HCT116 (cell line): ENCODE data around the gene LAGE3. TPM values are rescaled to one million over a fixed set of nuclear protein-coding genes. Genes with fewer than 3 reads are reported as not detected.

Experiments
- ATAC-seq: fragments of 200-7000 bp; cut with Tn5 transposase; 2 replicates; pipeline ENCODE4 v1.9.1; 2020; ENCODE audit warnings: mild to moderate bottlenecking, moderate library complexity
- BruUV-seq: library from RNA; stranded (reverse); fragments of 400-500 nt; replicated peaks from 2 replicates; lab custom pipeline; 2021; lab: Mats Ljungman, UMichigan
- CTCF ChIA-PET: fragments of 300-600 bp; sonication (Branson Sonifier 250); formaldehyde crosslinking; loops from one replicate; lab custom pipeline; 2021; ENCODE audit warnings: antibody characterized with exemption; lab: Charles Lee
- POLR2A ChIA-PET: fragments of 300-600, 350-600 bp; sonication (Branson Sonifier 250); formaldehyde crosslinking; loops from one replicate; lab custom pipeline; 2021; ENCODE audit warnings: antibody characterized with exemption; lab: Charles Lee
- RAD21 ChIA-PET, 2 experiments: fragments of 300-600 bp; sonication (Branson Sonifier 250); formaldehyde crosslinking; loops; one replicate each; lab custom pipeline; 2023; ENCODE audit warnings: low total read pairs in 2 of 2; ENCODE audit not compliant: uncharacterized antibody in 2 of 2, unreplicated experiment in 2 of 2, low non-redundant PET in 1 of 2; lab: Charles Lee
- DNase-seq: peaks from one replicate; pipeline ENCODE4 v3.0.0-alpha.2; 2010; ENCODE audit warnings: low read depth, low spot score
- H2AFZ ChIP-seq: fragments of 200-600 bp; shearing (Covaris generic), sonication (generic); 2 replicates; pipeline ENCODE4 v1.6.1; 2017; ENCODE audit warnings: low read depth, mixed run types, mixed read lengths, antibody characterized with exemption, low read length; ENCODE audit not compliant: poor library complexity, severe bottlenecking
- H3K27ac ChIP-seq: 2 replicates; pipeline ENCODE4 v1.5.1; 2012; ENCODE audit warnings: low read depth, low read length
- H3K27me3 ChIP-seq: fragments of 200-600 bp; sonication (generic); 2 replicates; pipeline ENCODE4 v1.6.1; 2016; ENCODE audit warnings: mixed run types, low read length, mixed read lengths; ENCODE audit not compliant: insufficient read depth
- H3K36me3 ChIP-seq, 2 experiments: fragments of 200-500 bp in 1 of 2; fragments of 200-600 bp in 1 of 2; sonication (Bioruptor generic) in 1 of 2; sonication (generic) in 1 of 2; 2 replicates each; pipeline versions ENCODE4 v1.5.1 to v1.6.1; 2014 to 2016; ENCODE audit warnings: low read length in 2 of 2, inconsistent platforms in 1 of 2, mixed read lengths in 1 of 2, mixed run types in 1 of 2; ENCODE audit not compliant: insufficient read depth in 2 of 2, control insufficient read depth in 1 of 2
- H3K4me1 ChIP-seq, 2 experiments: fragments of 200-600 bp in 1 of 2; sonication (generic) in 1 of 2; 2 replicates each; pipeline versions ENCODE4 v1.5.1 to v1.6.1; 2012 to 2017; ENCODE audit warnings: low read length in 2 of 2, inconsistent platforms in 1 of 2, mild to moderate bottlenecking in 1 of 2, mixed read lengths in 1 of 2, mixed run types in 1 of 2, moderate library complexity in 1 of 2; ENCODE audit not compliant: insufficient read depth in 2 of 2, control insufficient read depth in 1 of 2
- H3K4me2 ChIP-seq: fragments of 200-600 bp; sonication (generic); 2 replicates; pipeline ENCODE4 v1.6.1; 2017; ENCODE audit warnings: mixed run types, low read length, mixed read lengths
- H3K4me3 ChIP-seq, 2 experiments: fragments of 200-600 bp in 1 of 2; sonication (generic) in 1 of 2; replicated peaks in 1 of 2; 2 replicates each; pipeline ENCODE4 v1.5.1; 2011 to 2016; ENCODE audit warnings: low read length in 2 of 2, control low read depth in 1 of 2, low read depth in 1 of 2, mild to moderate bottlenecking in 1 of 2, mixed read lengths in 1 of 2, mixed run types in 1 of 2
- H3K79me2 ChIP-seq: fragments of 200-600 bp; sonication (generic); 2 replicates; pipeline ENCODE4 v1.6.1; 2017; ENCODE audit warnings: mild to moderate bottlenecking, mixed run types, low read length, moderate library complexity, mixed read lengths; ENCODE audit not compliant: insufficient read depth
- H3K9ac ChIP-seq: fragments of 200-600 bp; sonication (generic); 2 replicates; pipeline ENCODE4 v1.6.1; 2016; ENCODE audit warnings: low read length, mixed read lengths
- H3K9me2 ChIP-seq: fragments of 200-600 bp; sonication (generic), shearing (Covaris generic); 2 replicates; pipeline ENCODE4 v1.6.1; 2017; ENCODE audit warnings: mixed run types, mild to moderate bottlenecking, moderate library complexity; ENCODE audit not compliant: insufficient read depth
- H3K9me3 ChIP-seq, 2 experiments: fragments of 200-500 bp in 1 of 2; fragments of 200-600 bp in 1 of 2; sonication (Bioruptor generic) in 1 of 2; sonication (generic) in 1 of 2; 2 replicates each; pipeline ENCODE4 v1.6.1; 2014 to 2017; ENCODE audit warnings: low read length in 2 of 2, mixed read lengths in 2 of 2, inconsistent platforms in 1 of 2, low read depth in 1 of 2, mild to moderate bottlenecking in 1 of 2, mixed run types in 1 of 2, moderate library complexity in 1 of 2; ENCODE audit not compliant: control insufficient read depth in 1 of 2, insufficient read depth in 1 of 2
- H4K20me1 ChIP-seq: fragments of 200-600 bp; sonication (generic), shearing (Covaris generic); 2 replicates; pipeline ENCODE4 v1.6.1; 2017; ENCODE audit warnings: mixed run types, mild to moderate bottlenecking, moderate library complexity; ENCODE audit not compliant: insufficient read depth
- CEBPB ChIP-seq: IDR thresholded peaks from 2 replicates; pipeline ENCODE4 v1.6.1; 2012; ENCODE audit warnings: low read depth
- EGR1 ChIP-seq: IDR thresholded peaks from 2 replicates; pipeline ENCODE4 v1.6.1; 2012; ENCODE audit warnings: low read depth
- ELF1 ChIP-seq: IDR thresholded peaks from 2 replicates; pipeline ENCODE4 v1.6.1; 2012; ENCODE audit warnings: low read depth, borderline replicate concordance
- EZH2 ChIP-seq: fragments of 200-600 bp; sonication (generic); IDR thresholded peaks from 2 replicates; pipeline ENCODE4 v1.6.1; 2017; ENCODE audit warnings: antibody characterized with exemption, mixed run types
- EZH2phosphoT487 ChIP-seq: fragments of 200-600 bp; IDR thresholded peaks from 2 replicates; pipeline ENCODE4 v1.6.1; 2018; ENCODE audit warnings: antibody characterized with exemption, borderline replicate concordance
- FOSL1 ChIP-seq: IDR thresholded peaks from 2 replicates; pipeline ENCODE4 v1.6.1; 2012; ENCODE audit warnings: low read depth
- POLR2A ChIP-seq: IDR thresholded peaks from 2 replicates; pipeline ENCODE4 v1.7.0; 2011; ENCODE audit warnings: borderline replicate concordance; ENCODE audit not compliant: insufficient read depth, insufficient read length; ENCODE audit errors: extremely low read depth
- SIN3A ChIP-seq: IDR thresholded peaks from 2 replicates; pipeline ENCODE4 v1.6.1; 2012; ENCODE audit warnings: low read depth
- SP1 ChIP-seq: IDR thresholded peaks from 2 replicates; pipeline ENCODE4 v1.6.1; 2012; ENCODE audit warnings: low read depth
- SRF ChIP-seq: IDR thresholded peaks from 2 replicates; pipeline ENCODE4 v1.6.1; 2012; ENCODE audit warnings: low read depth
- TCF7L2 ChIP-seq: IDR thresholded peaks from 2 replicates; pipeline ENCODE4 v1.7.0; 2011; ENCODE audit warnings: borderline replicate concordance, inconsistent platforms; ENCODE audit not compliant: insufficient read depth, insufficient read length; ENCODE audit errors: extremely low read depth
- ZFX ChIP-seq: fragments of 450-650 bp; IDR thresholded peaks from 2 replicates; pipeline ENCODE4 v1.6.1; 2017
- ZNF274 ChIP-seq: fragments of 200-500 bp; sonication (Bioruptor generic); IDR thresholded peaks from 2 replicates; pipeline ENCODE4 v1.6.1; 2014; ENCODE audit warnings: mild to moderate bottlenecking, low read depth, low read length, inconsistent platforms
- intact Hi-C: fragments of 100-400 bp; cut with micrococcal nuclease; formaldehyde crosslinking; loops from 2 replicates; pipeline ENCODE4 v1.10.0; 2022
- total RNA-seq: library from RNA; stranded (reverse); gene quantifications from one replicate; pipeline ENCODE4 v1.2.1, GENCODE V29; 2021; ENCODE audit not compliant: unreplicated experiment
- TF ChIP-seq, protein P1 (sequence below): IDR thresholded peaks from 2 replicates; pipeline ENCODE4 v1.6.1; 2011; ENCODE audit warnings: mild to moderate bottlenecking, low read length, moderate library complexity; ENCODE audit not compliant: insufficient replicate concordance; ENCODE audit errors: extremely low read depth
- TF ChIP-seq, protein P2 (sequence below): IDR thresholded peaks from 2 replicates; pipeline ENCODE4 v1.6.1; 2012; ENCODE audit warnings: low read depth
- TF ChIP-seq, protein P3 (sequence below): IDR thresholded peaks from 2 replicates; pipeline ENCODE4 v1.6.1; 2012
- TF ChIP-seq, protein P4 (sequence below): IDR thresholded peaks from 2 replicates; pipeline ENCODE4 v1.6.1; 2012

LAGE3 gene
- total RNA-seq, 1 experiment from 2014 or later, result 42.8 TPM

DNA sequence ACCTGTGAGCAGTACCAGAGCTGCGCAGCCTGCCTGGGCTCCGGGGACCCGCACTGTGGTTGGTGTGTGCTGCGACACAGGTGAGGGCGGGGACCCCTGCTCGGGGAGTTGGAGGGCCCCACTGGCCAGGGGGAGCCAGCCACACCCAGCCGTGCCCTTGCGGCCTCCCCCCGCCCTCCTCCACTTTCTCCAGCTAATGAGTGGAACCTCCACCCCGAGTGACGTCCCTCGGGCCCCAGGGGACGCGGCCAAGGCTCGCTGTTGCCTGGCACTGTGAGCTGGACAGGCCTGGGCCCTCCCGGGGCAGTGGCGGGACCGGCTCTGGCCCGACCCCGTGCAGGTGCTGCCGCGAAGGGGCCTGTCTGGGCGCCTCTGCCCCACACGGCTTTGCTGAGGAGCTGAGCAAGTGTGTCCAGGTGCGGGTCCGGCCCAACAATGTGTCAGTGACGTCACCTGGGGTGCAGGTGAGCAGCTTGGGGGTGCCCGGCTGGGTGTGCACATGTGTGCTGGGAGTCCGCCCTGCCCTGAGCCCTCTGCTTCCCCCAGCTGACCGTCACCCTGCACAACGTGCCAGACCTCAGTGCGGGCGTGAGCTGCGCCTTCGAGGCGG is 15.4 kb downstream of the LAGE3 start:
- RAD21 ChIA-PET, result no interaction called here

More for the DNA sequence above, 15.4 kb downstream of the LAGE3 start:
- Histone ChIP-seq H3K27me3 (no peaks in the 10 kb centered on the region), H4K20me1 (no peaks in the 10 kb centered on the region), H3K9me2 (no peaks in the 10 kb centered on the region), H3K79me2 (peaks cover 20% of the 10 kb centered on the region), H3K27ac (no peak overlapping the region), H3K4me1 (peaks cover 5 to 6% of the 10 kb centered on the region in 2 experiments; a peak in 1 of 4 replicates), H3K4me3 (no peak overlapping the region), H3K4me2 (no peak overlapping the region), H3K9me3 (no peaks in the 10 kb centered on the region), H3K9ac (no peak overlapping the region), H3K36me3 (peaks cover 2 to 4% of the 10 kb centered on the region in 2 experiments; a peak in 1 of 4 replicates), H2AFZ (no peak overlapping the region)
- no peak for ATAC-seq
- BruUV-seq, result no TSS peak
- intact Hi-C loops, result no loop called here
- no peak for DNase-seq
- ChIA-PET CTCF (no interaction called here), POLR2A (no interaction called here)
- TF ChIP-seq SP1, result no peak
- TF ChIP-seq, protein P1, sequence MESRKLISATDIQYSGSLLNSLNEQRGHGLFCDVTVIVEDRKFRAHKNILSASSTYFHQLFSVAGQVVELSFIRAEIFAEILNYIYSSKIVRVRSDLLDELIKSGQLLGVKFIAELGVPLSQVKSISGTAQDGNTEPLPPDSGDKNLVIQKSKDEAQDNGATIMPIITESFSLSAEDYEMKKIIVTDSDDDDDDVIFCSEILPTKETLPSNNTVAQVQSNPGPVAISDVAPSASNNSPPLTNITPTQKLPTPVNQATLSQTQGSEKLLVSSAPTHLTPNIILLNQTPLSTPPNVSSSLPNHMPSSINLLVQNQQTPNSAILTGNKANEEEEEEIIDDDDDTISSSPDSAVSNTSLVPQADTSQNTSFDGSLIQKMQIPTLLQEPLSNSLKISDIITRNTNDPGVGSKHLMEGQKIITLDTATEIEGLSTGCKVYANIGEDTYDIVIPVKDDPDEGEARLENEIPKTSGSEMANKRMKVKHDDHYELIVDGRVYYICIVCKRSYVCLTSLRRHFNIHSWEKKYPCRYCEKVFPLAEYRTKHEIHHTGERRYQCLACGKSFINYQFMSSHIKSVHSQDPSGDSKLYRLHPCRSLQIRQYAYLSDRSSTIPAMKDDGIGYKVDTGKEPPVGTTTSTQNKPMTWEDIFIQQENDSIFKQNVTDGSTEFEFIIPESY, result no peak
- no peak for TF ChIP-seq ZNF274
- no peak for TF ChIP-seq FOSL1
- TF ChIP-seq EGR1, result no peak
- no peak for TF ChIP-seq ELF1
- no peak for TF ChIP-seq CEBPB
- no peak for TF ChIP-seq ZFX
- TF ChIP-seq SIN3A, result no peak
- TF ChIP-seq, protein P2, sequence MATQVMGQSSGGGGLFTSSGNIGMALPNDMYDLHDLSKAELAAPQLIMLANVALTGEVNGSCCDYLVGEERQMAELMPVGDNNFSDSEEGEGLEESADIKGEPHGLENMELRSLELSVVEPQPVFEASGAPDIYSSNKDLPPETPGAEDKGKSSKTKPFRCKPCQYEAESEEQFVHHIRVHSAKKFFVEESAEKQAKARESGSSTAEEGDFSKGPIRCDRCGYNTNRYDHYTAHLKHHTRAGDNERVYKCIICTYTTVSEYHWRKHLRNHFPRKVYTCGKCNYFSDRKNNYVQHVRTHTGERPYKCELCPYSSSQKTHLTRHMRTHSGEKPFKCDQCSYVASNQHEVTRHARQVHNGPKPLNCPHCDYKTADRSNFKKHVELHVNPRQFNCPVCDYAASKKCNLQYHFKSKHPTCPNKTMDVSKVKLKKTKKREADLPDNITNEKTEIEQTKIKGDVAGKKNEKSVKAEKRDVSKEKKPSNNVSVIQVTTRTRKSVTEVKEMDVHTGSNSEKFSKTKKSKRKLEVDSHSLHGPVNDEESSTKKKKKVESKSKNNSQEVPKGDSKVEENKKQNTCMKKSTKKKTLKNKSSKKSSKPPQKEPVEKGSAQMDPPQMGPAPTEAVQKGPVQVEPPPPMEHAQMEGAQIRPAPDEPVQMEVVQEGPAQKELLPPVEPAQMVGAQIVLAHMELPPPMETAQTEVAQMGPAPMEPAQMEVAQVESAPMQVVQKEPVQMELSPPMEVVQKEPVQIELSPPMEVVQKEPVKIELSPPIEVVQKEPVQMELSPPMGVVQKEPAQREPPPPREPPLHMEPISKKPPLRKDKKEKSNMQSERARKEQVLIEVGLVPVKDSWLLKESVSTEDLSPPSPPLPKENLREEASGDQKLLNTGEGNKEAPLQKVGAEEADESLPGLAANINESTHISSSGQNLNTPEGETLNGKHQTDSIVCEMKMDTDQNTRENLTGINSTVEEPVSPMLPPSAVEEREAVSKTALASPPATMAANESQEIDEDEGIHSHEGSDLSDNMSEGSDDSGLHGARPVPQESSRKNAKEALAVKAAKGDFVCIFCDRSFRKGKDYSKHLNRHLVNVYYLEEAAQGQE, result no peak
- no peak for TF ChIP-seq EZH2phosphoT487
- TF ChIP-seq EZH2, result no peak
- no peak for TF ChIP-seq SRF
- TF ChIP-seq POLR2A, result no peak
- no peak for TF ChIP-seq TCF7L2
- TF ChIP-seq, protein P3, sequence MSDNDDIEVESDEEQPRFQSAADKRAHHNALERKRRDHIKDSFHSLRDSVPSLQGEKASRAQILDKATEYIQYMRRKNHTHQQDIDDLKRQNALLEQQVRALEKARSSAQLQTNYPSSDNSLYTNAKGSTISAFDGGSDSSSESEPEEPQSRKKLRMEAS, result no peak
- TF ChIP-seq, protein P4, sequence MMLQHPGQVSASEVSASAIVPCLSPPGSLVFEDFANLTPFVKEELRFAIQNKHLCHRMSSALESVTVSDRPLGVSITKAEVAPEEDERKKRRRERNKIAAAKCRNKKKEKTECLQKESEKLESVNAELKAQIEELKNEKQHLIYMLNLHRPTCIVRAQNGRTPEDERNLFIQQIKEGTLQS, result no peak
